PC-3 (cell line): ENCODE measurements around the gene VMO1.

Source experiments
- EZH2phosphoT487 ChIP-seq: fragments of 300-600 bp; sonication (generic); IDR thresholded peaks from 2 replicates; pipeline ENCODE4 v1.6.1; 2018; ENCODE audit warnings: mild to moderate bottlenecking, antibody characterized with exemption, low read length, borderline replicate concordance
- TF ChIP-seq, protein P1 (sequence below): fragments of 300-600 bp; sonication (generic); conservative IDR thresholded peaks from 2 replicates; pipeline ENCODE4 v1.5.1; 2017; ENCODE audit warnings: antibody characterized with exemption, low read depth, mild to moderate bottlenecking, low read length

DNA sequence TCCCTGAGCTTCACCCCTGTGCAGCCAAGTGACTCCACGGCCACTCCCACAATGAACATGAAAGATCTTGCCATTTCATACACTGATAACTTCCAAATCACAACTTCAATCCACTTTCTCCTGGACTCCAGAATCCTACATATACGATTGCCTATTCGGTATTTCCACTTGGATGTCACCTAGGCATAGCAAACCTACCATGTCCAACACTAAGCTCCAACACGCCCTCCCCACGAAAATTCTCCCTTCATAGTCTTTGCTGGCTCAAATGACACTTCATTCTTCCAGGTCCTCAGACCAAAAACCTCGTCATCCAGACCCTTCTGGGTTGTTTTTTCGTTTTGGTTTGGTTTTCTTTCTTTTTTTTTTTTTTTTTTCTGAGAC, 4.5 kb upstream of the VMO1 start:
- TF ChIP-seq, protein P1, sequence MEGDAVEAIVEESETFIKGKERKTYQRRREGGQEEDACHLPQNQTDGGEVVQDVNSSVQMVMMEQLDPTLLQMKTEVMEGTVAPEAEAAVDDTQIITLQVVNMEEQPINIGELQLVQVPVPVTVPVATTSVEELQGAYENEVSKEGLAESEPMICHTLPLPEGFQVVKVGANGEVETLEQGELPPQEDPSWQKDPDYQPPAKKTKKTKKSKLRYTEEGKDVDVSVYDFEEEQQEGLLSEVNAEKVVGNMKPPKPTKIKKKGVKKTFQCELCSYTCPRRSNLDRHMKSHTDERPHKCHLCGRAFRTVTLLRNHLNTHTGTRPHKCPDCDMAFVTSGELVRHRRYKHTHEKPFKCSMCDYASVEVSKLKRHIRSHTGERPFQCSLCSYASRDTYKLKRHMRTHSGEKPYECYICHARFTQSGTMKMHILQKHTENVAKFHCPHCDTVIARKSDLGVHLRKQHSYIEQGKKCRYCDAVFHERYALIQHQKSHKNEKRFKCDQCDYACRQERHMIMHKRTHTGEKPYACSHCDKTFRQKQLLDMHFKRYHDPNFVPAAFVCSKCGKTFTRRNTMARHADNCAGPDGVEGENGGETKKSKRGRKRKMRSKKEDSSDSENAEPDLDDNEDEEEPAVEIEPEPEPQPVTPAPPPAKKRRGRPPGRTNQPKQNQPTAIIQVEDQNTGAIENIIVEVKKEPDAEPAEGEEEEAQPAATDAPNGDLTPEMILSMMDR, result no peak
- TF ChIP-seq EZH2phosphoT487, result no peak
